HG02870 (cell line): Measurements from ENCODE around the gene CYTL1.
"Not testable (repeated sequence)": the region's sequence is repeated elsewhere in the genome, so short reads cannot be mapped to it uniquely, and the experiment has no call there.

Experiments
- ATAC-seq: cut with Tn5 transposase; IDR thresholded peaks from one replicate; pipeline ENCODE4 v1.9.1; 2021; ENCODE audit warnings: mild to moderate bottlenecking, moderate library complexity; ENCODE audit not compliant: unreplicated experiment

Gene CYTL1

DNA sequence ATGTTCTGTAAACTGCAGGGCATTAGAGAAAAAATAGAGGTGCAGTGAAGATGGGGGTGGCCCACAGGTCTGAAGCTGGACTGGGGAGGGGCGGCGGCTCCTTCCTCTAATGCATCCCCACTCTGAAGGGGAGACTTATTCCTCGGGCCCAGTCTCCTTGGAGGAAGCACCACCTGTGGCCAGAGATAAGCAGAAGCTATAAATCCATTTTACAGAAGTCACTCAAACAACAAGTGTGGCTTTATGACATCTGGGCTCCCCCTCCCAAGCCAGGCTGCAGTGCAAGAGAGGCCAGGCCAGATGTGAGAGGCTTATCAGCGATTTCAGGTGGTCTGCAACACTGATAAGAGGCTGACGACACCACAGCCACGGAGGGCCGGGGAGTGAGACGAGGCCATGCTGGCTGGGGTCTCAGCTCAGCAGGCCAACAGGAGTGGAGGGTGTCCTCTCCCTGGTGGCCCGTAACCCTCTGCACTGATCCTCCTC, 15.8 kb downstream of the CYTL1 start:
- no peak for ATAC-seq

DNA sequence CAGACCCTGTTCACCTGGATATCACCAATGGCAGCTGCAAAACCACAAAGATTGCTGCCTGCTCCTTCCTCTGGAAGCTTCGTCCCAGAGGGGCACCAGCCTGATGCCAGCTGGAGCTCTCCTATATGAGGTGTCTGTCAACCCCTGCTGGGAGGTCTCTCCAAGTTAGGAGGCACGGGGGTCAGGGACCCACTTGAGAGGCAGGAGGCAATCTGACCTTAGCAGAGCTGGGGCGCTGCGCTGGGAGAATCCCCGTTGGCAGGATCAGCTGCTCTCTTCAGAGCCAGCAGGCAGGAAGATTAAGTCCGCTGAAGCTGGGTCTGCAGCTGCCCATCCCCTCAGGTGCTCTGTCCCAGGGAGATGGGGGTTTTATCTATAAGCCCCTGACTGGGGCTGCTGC, 17.6 kb downstream of the CYTL1 start:
- ATAC-seq = not testable (repeated sequence)

DNA sequence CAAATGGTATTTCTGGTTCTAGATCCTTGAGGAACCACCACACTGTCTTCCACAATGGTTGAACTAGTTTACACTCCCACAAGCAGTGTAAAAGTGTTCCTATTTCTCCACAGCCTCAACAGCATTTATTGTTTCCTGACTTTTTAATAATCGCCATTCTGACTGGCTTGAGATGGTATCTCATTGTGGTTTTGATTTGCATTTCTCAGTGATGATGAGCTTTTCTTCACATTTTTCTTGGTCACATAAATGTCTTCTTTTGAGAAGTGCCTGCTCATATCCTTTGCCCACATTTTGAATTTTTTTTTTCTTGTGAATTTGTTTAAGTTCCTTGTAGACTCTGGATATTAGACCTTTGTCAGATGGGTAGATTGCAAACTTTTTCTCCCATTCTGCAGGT, 22.3 kb downstream of the CYTL1 start:
- ATAC-seq = not testable (repeated sequence)

DNA sequence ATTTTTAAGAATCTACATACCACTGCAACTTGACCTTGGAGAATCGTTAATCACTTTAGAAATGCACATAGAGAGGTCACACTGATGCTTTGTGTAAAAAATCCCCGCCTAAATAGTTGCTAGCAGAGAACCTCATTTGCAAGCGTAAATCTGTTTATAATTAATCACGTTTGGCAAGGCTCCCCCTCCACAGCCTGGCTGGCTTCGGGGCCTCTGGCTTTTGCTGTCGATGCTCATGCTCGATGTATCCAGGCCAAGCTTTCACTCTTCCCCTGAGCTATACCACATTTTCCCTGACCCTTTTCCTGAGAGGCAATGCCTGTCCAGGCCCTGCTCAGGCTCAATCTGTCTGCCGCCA, 23.4 kb downstream of the CYTL1 start:
- no peak for ATAC-seq

GRCh38 chr4:4995103-4995907, 24.0 kb downstream of the CYTL1 start:
- ATAC-seq = peak; percentile 75

DNA sequence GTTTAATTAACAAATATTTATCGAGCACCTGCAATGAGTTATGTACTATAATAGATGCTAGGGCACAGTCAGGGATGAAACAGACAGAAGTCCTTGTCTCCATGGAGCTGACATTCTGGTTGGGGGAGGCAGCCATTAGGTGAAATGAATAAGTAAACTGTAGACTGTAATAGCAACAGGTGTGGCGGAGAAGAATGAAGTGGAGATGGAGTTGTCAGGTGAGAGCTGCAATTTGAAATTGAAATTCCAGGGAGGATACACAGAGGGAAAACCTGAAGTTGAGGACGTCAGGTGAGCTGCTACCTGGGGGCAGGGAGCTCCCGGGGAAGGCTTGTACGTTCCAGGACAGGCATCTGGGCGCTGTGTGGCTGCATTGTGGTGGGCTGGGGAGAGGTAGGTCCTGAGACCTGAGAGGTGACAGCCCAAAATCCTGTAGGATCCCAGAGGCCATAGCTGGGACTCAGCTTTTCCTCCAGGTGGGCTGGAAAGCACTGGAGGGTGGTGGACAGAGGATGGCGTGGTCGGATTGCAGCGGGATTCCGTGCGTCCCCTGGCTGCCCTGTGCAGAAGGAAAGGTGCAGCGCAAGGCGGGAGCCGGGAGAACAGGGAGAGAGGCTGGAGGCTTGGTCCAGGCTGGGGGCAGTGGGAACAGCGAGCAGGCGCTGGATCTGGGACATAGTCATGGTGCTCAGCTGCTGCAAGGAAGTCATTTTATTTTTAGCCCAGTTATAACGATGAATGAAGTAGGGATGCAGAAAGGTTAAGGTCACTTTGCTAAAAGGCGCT, 24.8 kb downstream of the CYTL1 start:
- ATAC-seq = no peak

DNA sequence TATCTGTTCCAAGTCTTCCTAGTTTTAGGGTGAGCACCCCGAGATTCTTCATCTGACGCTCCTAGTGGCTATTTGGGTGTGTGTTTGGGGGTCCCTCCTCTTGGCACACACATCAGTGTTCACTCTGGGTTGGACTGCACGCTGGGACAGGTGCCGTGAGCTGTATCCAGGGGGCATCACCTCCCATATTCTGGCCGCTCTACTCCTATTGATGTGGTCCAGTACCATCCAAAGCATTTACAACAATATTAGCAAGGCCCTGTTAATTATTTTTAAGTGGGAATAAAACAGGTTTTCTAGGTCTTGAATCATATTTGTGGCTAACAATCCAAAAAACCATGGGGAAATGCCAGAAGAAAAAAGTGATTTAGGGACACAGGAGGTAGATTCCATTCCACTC, 26.4 kb downstream of the CYTL1 start:
- no peak for ATAC-seq

DNA sequence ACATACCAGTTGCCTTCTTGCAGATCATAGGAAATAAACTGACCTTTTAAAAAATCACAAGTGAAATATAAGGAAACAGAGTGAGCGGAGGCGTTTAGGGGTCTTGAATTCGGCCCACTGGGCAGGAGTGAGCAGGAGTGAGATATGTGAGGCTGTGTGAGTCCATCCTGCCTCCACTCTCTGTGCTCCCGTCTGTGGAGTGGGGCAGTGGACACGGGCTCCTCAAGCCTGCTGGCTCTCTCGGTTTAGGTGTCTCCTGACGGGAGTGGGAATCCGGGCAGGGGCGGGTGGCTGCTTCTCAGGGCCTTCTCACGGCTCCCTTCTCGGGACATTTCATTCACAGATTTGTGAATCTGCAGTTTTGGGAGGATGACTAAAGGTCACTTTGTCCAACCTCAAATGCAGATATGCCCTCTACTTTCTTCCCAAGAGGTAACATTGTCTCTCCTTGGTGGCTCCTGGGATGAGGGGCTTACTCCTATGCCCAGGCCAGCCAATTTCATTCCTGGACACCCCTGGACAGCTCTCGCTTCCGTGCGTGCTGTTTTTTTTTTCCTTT, 27.6 kb downstream of the CYTL1 start:
- ATAC-seq = no peak

DNA sequence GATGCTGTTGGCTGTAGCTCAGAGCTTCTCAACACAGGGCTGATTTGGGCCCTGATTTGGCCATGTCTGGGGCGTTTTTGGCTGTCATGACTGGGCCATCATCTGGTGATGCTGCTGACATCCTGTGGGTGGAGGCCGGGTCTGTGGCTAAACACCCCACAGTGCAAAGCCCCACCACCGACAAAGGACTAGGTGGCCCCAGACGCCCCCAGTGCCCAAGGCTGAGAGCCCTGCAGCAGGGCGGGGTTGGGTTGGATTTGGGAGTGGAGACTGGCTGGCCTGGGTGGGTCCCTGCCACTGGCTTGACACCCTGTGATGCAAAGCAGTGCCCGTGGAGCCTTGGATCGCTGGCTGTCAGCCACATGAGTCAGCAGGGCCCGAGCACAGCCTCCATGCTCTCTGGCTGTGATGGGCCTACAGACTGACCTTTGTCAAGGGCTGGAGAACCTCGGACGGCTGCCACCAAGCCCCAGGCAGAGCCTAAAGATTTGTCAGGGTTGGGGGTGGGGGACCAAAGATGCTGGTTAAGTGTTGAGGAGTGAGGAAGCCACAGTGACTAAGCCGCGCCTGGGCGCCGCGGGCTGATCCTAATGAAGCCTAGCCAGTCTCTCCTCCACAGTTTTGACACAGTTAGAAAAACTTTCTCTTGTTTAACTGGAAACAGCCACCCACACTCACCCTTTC, 28.3 kb downstream of the CYTL1 start:
- ATAC-seq = no peak

DNA sequence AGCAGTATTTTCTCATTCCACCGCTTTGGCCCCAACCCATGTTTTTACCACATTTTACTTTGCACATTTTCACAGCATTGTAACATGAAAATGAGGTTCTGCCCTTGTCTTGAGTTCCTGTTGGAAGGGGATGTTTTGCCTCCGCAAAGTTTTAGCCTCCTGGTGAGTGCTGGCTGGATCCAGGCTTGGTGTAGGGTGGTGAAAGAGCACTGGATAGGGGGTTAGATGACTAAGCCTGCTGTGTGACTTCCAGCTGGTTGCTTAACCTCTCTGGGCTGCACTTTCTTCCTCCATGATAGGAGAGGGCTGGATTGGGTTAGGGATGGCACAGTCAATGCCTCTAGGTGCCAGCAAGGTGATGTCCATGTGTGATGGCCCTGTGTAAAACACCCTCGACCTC, 28.9 kb downstream of the CYTL1 start:
- no peak for ATAC-seq

DNA sequence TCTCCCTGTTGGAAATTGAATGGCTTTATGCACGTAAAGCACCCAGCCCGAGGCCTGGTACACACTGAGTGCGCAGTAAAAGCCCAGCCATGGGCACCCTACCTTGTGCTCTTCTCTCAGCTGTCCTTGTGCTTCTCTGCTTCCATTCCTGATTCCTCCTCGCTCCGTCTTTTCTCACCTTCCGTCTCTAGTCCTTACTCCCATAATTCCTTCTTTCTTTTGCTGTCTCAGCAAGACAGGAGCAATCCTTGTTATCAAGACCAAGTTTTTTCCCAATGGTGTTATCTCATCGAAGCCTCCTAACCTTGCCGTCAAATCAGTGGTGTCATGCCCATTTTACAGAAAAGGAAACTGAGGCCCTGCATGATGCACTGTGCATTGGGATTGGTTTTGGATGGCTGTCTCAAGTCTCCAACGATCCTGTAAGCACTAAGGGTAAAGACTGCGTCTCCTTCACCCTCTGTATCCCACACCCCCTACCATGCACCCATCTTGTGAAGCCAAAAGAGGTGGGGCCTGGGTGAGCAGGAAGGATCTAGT, 30.1 kb downstream of the CYTL1 start:
- no peak for ATAC-seq

GRCh38 chr4:4987656-4988055, 31.6 kb downstream of the CYTL1 start:
- no peak for ATAC-seq

- no peak for ATAC-seq
These were observed 32.4 kb downstream of the CYTL1 start for GRCh38 chr4:4986841-4987240.

GRCh38 chr4:4985844-4986243, 33.4 kb downstream of the CYTL1 start:
- ATAC-seq = no peak

DNA sequence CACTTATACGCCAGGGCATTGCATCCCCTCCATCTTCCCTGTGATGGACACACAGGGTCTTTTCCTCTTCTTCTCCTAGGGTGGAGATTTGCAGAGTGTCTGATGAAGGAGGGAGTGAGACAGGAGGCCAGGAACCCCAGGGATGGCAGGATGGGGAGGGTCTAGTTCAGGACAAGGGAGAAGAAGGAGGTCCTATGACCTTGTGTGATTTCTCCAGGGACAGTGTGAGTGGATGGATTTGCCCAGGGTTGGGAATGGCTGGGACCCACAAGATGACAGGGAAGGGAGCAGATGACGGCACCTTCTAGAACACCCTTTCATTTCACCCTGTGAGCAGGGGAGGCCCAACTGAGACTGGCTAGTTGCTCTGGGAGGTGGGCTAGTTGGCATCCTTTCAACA, 34.2 kb downstream of the CYTL1 start:
- ATAC-seq = no peak

- no peak for ATAC-seq
These were observed 35.1 kb downstream of the CYTL1 start for GRCh38 chr4:4984186-4984585.

- no peak for ATAC-seq
These were observed 37.4 kb downstream of the CYTL1 start for GRCh38 chr4:4981827-4982226.

GRCh38 chr4:4981427-4981826, 37.8 kb downstream of the CYTL1 start:
- ATAC-seq = no peak

DNA sequence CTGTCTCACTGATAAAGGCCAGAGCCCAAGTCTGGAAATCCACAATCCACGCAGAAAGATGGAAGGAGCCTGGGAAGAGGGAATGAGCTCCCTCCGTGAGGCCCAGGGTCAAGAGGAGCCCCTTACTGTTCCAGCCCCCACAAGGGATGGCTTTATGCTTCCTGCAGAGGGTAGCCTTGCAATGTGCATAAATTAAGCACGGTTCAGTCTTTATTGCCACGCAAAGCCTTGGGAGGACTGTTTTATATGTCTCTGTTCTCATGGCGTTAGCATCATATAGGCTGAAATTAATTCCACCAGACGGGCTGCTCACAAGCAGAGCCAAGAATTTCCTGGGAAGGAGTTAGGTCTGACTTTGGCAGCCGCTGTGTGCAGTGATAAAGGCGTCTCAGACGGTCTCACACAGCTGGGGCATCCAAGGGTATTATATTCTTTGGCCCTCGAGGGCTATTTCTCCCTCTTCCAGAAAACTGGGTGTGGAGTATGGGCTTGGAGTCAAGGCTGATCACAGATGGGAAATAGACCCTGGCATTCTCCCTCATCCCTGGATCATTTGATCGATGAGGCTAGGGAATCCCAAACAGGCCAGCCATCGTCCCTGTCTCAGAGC, 38.5 kb downstream of the CYTL1 start:
- ATAC-seq = no peak

DNA sequence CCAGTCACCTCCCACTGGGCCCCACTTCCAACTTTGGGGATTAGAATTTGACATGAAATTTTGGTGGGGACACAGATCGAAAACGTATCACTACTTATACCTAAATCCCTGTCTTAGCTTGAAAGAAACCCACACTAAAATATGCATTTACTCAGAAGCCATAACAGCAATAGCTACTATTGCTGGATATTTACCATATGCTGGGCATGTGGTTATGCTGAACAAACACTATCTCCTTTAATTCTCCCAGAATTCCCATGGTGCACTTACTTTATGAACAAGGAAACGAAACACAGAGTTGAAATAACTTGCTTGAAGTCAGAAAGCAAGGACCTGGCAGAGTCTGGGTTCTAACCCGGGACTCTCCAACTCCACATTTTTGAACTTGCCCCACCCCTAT, 39.3 kb downstream of the CYTL1 start:
- ATAC-seq = no peak

GRCh38 chr4:4974727-4975126, 44.5 kb downstream of the CYTL1 start:
- ATAC-seq = no peak
